ENCODE results near the gene EML6.

- TF ChIP-seq, protein P1, sequence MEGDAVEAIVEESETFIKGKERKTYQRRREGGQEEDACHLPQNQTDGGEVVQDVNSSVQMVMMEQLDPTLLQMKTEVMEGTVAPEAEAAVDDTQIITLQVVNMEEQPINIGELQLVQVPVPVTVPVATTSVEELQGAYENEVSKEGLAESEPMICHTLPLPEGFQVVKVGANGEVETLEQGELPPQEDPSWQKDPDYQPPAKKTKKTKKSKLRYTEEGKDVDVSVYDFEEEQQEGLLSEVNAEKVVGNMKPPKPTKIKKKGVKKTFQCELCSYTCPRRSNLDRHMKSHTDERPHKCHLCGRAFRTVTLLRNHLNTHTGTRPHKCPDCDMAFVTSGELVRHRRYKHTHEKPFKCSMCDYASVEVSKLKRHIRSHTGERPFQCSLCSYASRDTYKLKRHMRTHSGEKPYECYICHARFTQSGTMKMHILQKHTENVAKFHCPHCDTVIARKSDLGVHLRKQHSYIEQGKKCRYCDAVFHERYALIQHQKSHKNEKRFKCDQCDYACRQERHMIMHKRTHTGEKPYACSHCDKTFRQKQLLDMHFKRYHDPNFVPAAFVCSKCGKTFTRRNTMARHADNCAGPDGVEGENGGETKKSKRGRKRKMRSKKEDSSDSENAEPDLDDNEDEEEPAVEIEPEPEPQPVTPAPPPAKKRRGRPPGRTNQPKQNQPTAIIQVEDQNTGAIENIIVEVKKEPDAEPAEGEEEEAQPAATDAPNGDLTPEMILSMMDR (conservative IDR thresholded peaks at IDR 0.05 in 1 of 2, IDR thresholded peaks at IDR 0.05 in 1 of 2; ENCODE audit: low read depth in 1 of 2, low read length in 2 of 2) = no peak
- TF ChIP-seq EZH2 (IDR thresholded peaks at IDR 0.05; ENCODE audit: low read length, missing control alignments) = no peak
Observed at GRCh38 chr2:54681416-54681815, 42.0 kb upstream of the EML6 start.

Measured in fibroblast of lung (primary cell).